A172 (cell line): ENCODE measurements around the gene USP43. TPM values are rescaled to one million over a fixed set of nuclear protein-coding genes. Genes with fewer than 3 reads are reported as not detected.
"Not testable (repeated sequence)": the region's sequence is repeated elsewhere in the genome, so short reads cannot be mapped to it uniquely, and the experiment has no call there.

Source experiments
- DNase-seq: peaks from one replicate; pipeline ENCODE4 v3.0.0-alpha.2; 2015; ENCODE audit warnings: low spot score
- total RNA-seq: library from RNA; depleted of rRNA; stranded (reverse); fragments of >200 nt; shearing (Covaris generic); gene quantifications from 2 replicates; pipeline ENCODE4 v1.2.3, GENCODE V29; 2014

The USP43 gene
- total RNA-seq, 1 experiment from 2014 or later = 3.7 TPM

- peak; percentile 14 for DNase-seq
Observed at GRCh38 chr17:9658593-9659211, 13.4 kb downstream of the USP43 start.

GRCh38 chr17:9661027-9661426, 15.7 kb downstream of the USP43 start:
- DNase-seq = no peak

GRCh38 chr17:9663511-9663910, 18.2 kb downstream of the USP43 start:
- DNase-seq = not testable (repeated sequence)

- DNase-seq = no peak
Observed at GRCh38 chr17:9666461-9667050, 21.2 kb downstream of the USP43 start.

- DNase-seq = peak; percentile 93
Observed at GRCh38 chr17:9668517-9668916, 23.2 kb downstream of the USP43 start.

GRCh38 chr17:9669551-9670008, 24.3 kb downstream of the USP43 start:
- DNase-seq = no peak

DNA sequence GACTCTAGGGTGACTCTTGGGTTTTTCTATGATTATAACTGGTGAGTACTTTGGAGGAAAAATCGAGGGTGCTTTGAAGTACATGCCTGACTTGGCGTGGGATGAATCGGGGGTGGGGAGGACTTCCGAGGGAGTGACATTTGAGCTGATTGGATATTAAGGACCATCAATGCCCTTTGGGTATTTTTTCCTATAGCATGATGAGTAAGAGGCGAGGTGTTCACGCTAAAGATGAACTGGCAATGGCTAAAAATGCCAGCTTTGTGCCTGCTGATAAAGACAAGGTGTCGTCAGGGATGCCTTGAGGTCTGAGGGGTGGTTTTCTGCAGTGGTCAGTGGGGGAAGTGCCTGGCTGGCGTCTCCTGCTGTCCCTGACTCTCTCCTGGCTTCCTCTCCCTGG, 25.3 kb downstream of the USP43 start:
- DNase-seq = no peak

- no peak for DNase-seq
Observed at GRCh38 chr17:9671559-9671958, 26.2 kb downstream of the USP43 start.

GRCh38 chr17:9672266-9672665, 26.9 kb downstream of the USP43 start:
- no peak for DNase-seq

- DNase-seq = no peak
Observed at GRCh38 chr17:9672691-9673090, 27.4 kb downstream of the USP43 start.

DNA sequence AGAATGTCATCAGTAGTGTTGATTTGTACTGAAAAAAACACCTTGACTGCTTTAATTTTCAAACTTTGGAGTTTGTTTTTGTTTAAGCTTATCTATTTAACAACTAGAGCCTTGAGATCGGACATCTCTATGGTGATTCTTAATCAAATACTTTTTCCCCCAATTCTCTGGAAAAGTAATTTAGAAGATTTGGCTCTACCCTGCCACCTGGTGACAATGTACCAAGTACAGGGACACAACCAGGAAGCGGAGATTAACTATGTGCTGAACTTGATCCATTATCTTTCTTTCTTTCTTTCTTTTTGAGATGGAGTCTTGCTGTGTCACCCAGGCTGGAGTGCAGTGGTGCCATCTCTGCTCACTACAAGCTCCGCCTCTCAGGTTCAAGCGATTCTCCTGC, 30.8 kb downstream of the USP43 start:
- peak; percentile 16 for DNase-seq

DNA sequence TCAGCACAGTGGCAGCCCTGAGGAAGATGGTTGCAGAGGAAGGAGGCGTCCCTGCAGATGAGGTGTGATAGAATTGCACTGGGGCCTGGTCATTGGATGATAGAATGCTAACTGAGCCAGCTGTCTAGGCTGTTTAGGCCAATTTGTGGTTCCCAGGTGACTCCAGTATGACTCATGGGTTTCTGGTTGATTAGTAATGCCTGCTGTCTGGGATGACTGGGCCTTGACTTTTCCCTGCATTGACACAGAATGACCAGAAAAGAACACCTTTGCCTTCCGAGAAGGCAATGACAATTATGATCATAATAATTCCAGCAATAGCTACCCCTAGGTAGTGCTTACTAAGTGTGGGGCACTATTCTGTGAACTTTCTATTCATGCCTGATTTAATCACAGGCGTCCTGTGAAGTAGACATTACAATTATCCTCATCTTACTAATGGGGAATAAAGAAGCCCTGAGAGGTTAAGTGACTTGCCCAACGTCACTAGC, 31.5 kb downstream of the USP43 start:
- DNase-seq = peak; percentile 99

- peak; percentile 42 for DNase-seq
Observed at GRCh38 chr17:9677411-9677810, 32.1 kb downstream of the USP43 start.

DNA sequence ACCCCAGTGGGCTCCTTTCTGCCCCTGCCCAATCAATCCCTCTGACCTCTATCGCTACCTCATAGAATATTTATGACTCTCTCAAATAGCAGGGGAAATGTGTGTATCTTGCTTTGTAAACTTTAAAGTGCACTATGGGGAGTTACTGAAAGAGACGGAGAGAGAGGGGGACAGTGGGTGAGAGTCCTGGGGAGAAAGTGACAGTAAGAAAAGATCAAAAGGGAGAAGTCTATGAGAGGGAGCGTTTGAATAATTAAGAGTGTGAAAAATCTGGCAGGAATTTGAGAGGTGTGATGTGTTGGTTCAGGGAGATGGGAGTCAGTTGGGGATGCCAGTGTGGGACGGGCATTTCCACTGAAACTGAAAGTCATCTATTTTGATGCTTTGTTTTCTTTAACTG, 32.6 kb downstream of the USP43 start:
- DNase-seq = no peak

GRCh38 chr17:9684955-9685621, 39.8 kb downstream of the USP43 start:
- DNase-seq = peak; percentile 65

- DNase-seq = no peak
Observed at GRCh38 chr17:9693755-9694154, 48.4 kb downstream of the USP43 start.

DNA sequence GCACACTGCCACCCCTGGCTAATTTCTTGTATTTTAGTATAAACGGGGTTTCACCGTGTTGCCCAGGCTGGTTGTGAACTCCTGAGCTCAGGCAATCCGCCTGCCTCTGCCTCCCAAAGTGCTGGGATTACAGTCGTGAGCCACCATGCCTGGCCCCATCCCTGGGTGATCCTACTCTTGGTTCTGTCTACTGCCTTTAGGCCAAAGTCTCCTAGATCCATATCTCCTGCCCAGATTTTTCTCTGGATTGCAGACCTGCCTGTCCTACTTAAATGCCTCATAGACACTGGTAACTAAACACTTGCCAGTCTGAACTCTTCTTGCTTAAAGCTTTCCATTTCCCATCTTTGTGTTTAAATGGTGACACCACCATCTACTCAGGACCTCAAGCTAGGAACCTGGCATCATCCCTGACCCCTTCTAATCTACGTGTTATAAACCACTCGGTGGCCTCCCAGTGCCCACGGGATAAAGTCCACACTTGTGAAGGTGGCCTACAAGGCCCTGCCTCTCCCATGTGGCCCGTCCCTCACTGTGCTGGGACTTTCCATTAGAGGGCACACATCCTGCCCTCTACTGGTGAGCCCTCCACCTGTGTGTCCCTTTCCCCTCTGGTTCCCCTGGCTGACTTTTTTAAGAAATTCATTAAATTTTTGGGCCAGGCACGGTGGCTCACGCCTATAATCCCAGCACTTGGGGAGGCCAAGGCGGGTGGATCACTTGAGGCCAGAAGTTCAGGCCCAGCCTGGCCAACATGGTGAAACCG, 51.1 kb downstream of the USP43 start:
- no peak for DNase-seq

- no peak for DNase-seq
Observed at GRCh38 chr17:9700136-9700535, 54.8 kb downstream of the USP43 start.

DNA sequence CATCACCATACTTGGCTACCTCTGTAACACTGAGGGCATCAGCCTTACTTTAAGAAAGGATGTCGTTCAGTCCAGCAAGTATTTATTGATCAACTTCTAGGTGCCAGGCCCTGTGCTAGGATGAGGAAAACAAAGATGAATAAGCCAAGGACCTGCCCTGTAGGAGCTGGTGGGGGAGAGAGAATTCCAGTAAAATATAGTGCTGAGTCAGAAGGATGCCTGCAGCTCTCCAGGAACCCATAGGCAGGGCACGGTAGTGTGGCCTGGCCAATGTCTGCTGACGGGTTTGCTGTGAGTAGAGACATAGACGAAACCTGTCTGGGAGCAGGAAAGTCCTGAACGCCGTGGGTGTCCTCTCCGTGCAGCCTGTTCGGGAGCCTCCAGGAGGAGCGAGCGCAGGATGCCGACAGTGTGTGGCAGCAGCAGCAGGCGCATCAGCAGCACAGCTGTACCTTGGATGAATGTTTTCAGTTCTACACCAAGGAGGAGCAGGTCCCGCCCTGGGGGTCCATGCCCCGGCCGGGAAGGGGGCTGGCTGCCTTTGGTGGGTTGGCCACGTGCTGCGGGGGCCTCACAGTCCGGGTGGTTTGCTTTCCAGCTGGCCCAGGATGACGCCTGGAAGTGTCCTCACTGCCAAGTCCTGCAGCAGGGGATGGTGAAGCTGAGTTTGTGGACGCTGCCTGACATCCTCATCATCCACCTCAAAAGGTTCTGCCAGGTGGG, 55.6 kb downstream of the USP43 start:
- no peak for DNase-seq

GRCh38 chr17:9702482-9702881, 57.2 kb downstream of the USP43 start:
- no peak for DNase-seq

DNA sequence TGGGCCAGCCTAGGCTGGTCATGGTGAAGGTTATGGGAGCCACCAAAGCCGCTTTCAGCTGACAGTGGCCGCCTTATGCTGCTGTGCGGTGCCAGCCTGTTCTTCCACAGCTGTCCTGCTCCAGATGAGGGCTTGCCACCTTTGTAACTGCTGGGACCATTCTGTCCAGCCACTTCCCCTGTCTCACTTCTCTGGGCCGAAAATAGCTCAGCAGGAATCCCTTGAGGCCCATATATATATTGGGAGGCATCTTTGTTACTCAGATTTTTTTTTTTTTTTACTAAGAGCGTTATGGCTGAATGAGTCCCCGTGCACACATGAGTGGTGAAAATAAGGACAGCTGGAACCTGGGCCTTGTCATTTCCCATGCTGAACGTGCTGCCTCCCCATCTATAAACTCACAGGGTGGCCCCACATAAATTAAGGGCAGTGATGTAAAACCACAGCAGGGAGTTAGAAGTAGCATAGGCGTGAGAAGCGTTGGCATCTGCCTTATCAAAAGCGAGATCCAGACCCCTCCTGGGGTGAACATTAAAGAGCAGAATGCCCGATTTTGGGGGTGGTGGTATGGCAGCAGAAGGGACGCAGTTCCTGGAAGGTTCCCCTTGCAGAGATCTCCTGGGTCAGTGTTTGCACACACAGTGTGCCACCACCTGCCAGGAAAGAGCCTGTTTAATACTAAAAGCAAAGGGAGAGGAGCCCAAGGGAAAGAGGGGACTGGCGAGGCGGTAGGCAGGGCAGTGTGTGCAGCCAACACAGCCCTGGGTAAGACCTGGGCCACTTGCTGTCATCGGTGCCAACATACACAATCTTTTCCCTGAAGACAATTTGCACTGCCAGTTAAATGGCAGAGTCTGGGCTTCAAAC, 57.8 kb downstream of the USP43 start:
- DNase-seq = no peak
